ENCODE data around the gene NDST3.

DNA sequence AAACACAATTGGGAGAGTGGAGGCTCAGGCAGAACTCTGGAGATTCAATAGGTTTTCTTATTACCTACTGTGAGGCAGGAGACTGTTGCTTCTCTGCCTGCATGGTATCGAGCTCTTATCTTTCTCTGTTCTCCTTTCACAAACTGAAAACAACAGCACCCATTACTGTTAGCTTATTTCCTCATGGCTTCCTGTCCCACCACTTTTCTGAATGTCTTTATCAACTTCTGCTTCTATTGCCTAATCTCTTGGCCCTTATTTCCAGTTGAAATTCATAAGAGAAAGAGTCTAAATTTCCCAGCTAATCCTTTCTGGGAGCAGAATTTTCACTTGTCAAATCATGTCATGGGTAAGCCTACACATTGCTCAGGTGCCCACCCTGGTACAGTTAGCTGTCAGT lies 46.8 kb upstream of the NDST3 start:
- TF ChIP-seq, protein P1, sequence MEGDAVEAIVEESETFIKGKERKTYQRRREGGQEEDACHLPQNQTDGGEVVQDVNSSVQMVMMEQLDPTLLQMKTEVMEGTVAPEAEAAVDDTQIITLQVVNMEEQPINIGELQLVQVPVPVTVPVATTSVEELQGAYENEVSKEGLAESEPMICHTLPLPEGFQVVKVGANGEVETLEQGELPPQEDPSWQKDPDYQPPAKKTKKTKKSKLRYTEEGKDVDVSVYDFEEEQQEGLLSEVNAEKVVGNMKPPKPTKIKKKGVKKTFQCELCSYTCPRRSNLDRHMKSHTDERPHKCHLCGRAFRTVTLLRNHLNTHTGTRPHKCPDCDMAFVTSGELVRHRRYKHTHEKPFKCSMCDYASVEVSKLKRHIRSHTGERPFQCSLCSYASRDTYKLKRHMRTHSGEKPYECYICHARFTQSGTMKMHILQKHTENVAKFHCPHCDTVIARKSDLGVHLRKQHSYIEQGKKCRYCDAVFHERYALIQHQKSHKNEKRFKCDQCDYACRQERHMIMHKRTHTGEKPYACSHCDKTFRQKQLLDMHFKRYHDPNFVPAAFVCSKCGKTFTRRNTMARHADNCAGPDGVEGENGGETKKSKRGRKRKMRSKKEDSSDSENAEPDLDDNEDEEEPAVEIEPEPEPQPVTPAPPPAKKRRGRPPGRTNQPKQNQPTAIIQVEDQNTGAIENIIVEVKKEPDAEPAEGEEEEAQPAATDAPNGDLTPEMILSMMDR (IDR thresholded peaks at IDR 0.05): no peak
- TF ChIP-seq POLR2A (IDR thresholded peaks at IDR 0.05) (no peak), POLR2AphosphoS5 (IDR thresholded peaks at IDR 0.05) (no peak)

Measured in breast epithelium (tissue), 3 donors.